HEK293 (cell line): ENCODE measurements around the gene ANOS1.

ENCODE experiments used
- CTCF ChIA-PET: fragments of 350-600 bp; formaldehyde crosslinking; extraction: SDS; loops from one replicate; lab custom pipeline; 2021; ENCODE audit warnings: antibody characterized with exemption; lab: Yijun Ruan, JAX
- POLR2A ChIA-PET: fragments of 300-600 bp; formaldehyde crosslinking; extraction: SDS; loops from one replicate; lab custom pipeline; 2020; ENCODE audit warnings: antibody characterized with exemption, inconsistent platforms; lab: Yijun Ruan, JAX
- H3K27ac ChIP-seq: fragments of 200-500 bp; sonication (Bioruptor generic); 2 replicates; pipeline ENCODE4 v1.5.1; 2014; ENCODE audit warnings: low read depth, low read length, control low read depth, inconsistent platforms; ENCODE audit errors: extremely low read depth
- H3K36me3 ChIP-seq, 2 experiments: fragments of 200-500 bp in 1 of 2; sonication (Bioruptor generic) in 1 of 2; 1 replicate in 1 of 2; 2 replicates in 1 of 2; pipeline ENCODE4 v1.5.1; 2014 to 2017; ENCODE audit warnings: inconsistent platforms in 2 of 2, low read length in 2 of 2; ENCODE audit not compliant: control insufficient read depth in 2 of 2, insufficient read depth in 1 of 2
- H3K4me1 ChIP-seq: fragments of 200-500 bp; sonication (Bioruptor generic); 2 replicates; pipeline ENCODE4 v1.5.1; 2014; ENCODE audit warnings: mild to moderate bottlenecking, low read length, inconsistent platforms; ENCODE audit not compliant: control insufficient read depth, insufficient read depth
- H3K4me3 ChIP-seq: 2 replicates; pipeline ENCODE4 v1.5.1; 2011; ENCODE audit warnings: low read depth, mild to moderate bottlenecking, control low read depth, low read length, moderate library complexity
- H3K9me3 ChIP-seq: fragments of 200-500 bp; sonication (Bioruptor generic); 2 replicates; pipeline ENCODE4 v1.5.1; 2014; ENCODE audit warnings: low read depth, low read length, inconsistent platforms; ENCODE audit not compliant: control insufficient read depth, insufficient read depth
- HOXC10 ChIP-seq: sonication (generic); formaldehyde crosslinking; IDR thresholded peaks from 2 replicates; pipeline ENCODE4 v1.8.1; 2023; ENCODE audit warnings: mild to moderate bottlenecking, missing genetic modification reagents
- MZF1 ChIP-seq: fragments of 450-650 bp; formaldehyde crosslinking; IDR thresholded peaks from 2 replicates; pipeline ENCODE4 v1.5.1; 2017; ENCODE audit warnings: missing biosample characterization, missing genetic modification characterization, borderline replicate concordance
- OSR2 ChIP-seq: fragments of 450-650 bp; formaldehyde crosslinking; IDR thresholded peaks from 2 replicates; pipeline ENCODE4 v1.5.1; 2016; ENCODE audit warnings: missing biosample characterization, missing genetic modification characterization
- SCRT2 ChIP-seq: fragments of 450-650 bp; formaldehyde crosslinking; IDR thresholded peaks from 2 replicates; pipeline ENCODE4 v1.5.1; 2016; ENCODE audit warnings: missing biosample characterization, missing genetic modification characterization
- WT1 ChIP-seq: fragments of 450-650 bp; formaldehyde crosslinking; IDR thresholded peaks from 2 replicates; pipeline ENCODE4 v1.5.1; 2016; ENCODE audit warnings: missing biosample characterization, missing genetic modification characterization
- ZBTB48 ChIP-seq: fragments of 450-650 bp; formaldehyde crosslinking; IDR thresholded peaks from 2 replicates; pipeline ENCODE4 v1.5.1; 2016; ENCODE audit warnings: missing biosample characterization, missing genetic modification characterization
- ZFHX2 ChIP-seq: fragments of 450-650 bp; formaldehyde crosslinking; conservative IDR thresholded peaks from 2 replicates; pipeline ENCODE4 v1.5.1; 2016; ENCODE audit warnings: missing biosample characterization, missing genetic modification characterization
- ZNF146 ChIP-seq: fragments of 450-650 bp; formaldehyde crosslinking; IDR thresholded peaks from 2 replicates; pipeline ENCODE4 v1.5.1; 2016; ENCODE audit warnings: missing biosample characterization, missing genetic modification characterization
- ZNF2 ChIP-seq: fragments of 450-650 bp; formaldehyde crosslinking; IDR thresholded peaks from 2 replicates; pipeline ENCODE4 v1.5.1; 2016; ENCODE audit warnings: missing biosample characterization, missing genetic modification characterization
- ZNF292 ChIP-seq: fragments of 450-650 bp; formaldehyde crosslinking; IDR thresholded peaks from 2 replicates; pipeline ENCODE4 v1.5.1; 2016; ENCODE audit warnings: low read depth, missing biosample characterization, missing genetic modification characterization, borderline replicate concordance
- ZNF404 ChIP-seq: fragments of 450-650 bp; formaldehyde crosslinking; IDR thresholded peaks from 2 replicates; pipeline ENCODE4 v1.5.1; 2017; ENCODE audit warnings: missing biosample characterization, missing genetic modification characterization
- ZNF423 ChIP-seq: fragments of 450-650 bp; formaldehyde crosslinking; IDR thresholded peaks from 2 replicates; pipeline ENCODE4 v1.5.1; 2016; ENCODE audit warnings: missing biosample characterization, missing genetic modification characterization
- ZNF426 ChIP-seq: fragments of 450-650 bp; formaldehyde crosslinking; IDR thresholded peaks from 2 replicates; pipeline ENCODE4 v1.5.1; 2017; ENCODE audit warnings: missing biosample characterization, missing genetic modification characterization, mild to moderate bottlenecking, inconsistent platforms, moderate library complexity
- ZNF501 ChIP-seq: fragments of 450-650 bp; formaldehyde crosslinking; IDR thresholded peaks from 2 replicates; pipeline ENCODE4 v1.5.1; 2016; ENCODE audit warnings: missing biosample characterization, missing genetic modification characterization
- ZNF530 ChIP-seq: fragments of 450-650 bp; formaldehyde crosslinking; IDR thresholded peaks from 2 replicates; pipeline ENCODE4 v1.5.1; 2016; ENCODE audit warnings: low read depth, missing biosample characterization, missing genetic modification characterization
- ZNF549 ChIP-seq: fragments of 450-650 bp; IDR thresholded peaks from 2 replicates; pipeline ENCODE4 v1.5.1; 2018; ENCODE audit warnings: missing biosample characterization, missing genetic modification characterization, mild to moderate bottlenecking, inconsistent platforms, moderate library complexity
- ZNF600 ChIP-seq: fragments of 450-650 bp; formaldehyde crosslinking; IDR thresholded peaks from 2 replicates; pipeline ENCODE4 v1.5.1; 2016; ENCODE audit warnings: missing biosample characterization, missing genetic modification characterization
- ZNF707 ChIP-seq: fragments of 450-650 bp; formaldehyde crosslinking; IDR thresholded peaks from 2 replicates; pipeline ENCODE4 v1.5.1; 2016; ENCODE audit warnings: missing biosample characterization, missing genetic modification characterization
- TF ChIP-seq, protein P1 (sequence below): fragments of 450-650 bp; formaldehyde crosslinking; IDR thresholded peaks from 2 replicates; pipeline ENCODE4 v1.5.1; 2016; ENCODE audit warnings: missing biosample characterization, missing genetic modification characterization
- TF ChIP-seq, protein P2 (sequence below): fragments of 450-650 bp; formaldehyde crosslinking; IDR thresholded peaks from 2 replicates; pipeline ENCODE4 v1.5.1; 2017; ENCODE audit warnings: missing biosample characterization, missing genetic modification characterization
- TF ChIP-seq, protein P3 (sequence below): fragments of 450-650 bp; formaldehyde crosslinking; IDR thresholded peaks from 2 replicates; pipeline ENCODE4 v1.5.1; 2017; ENCODE audit warnings: missing biosample characterization, missing genetic modification characterization
- TF ChIP-seq, protein P4 (sequence below): fragments of 450-650 bp; formaldehyde crosslinking; IDR thresholded peaks from 2 replicates; pipeline ENCODE4 v1.5.1; 2016; ENCODE audit warnings: missing biosample characterization, missing genetic modification characterization
- TF ChIP-seq, protein P5 (sequence below): fragments of 450-650 bp; formaldehyde crosslinking; IDR thresholded peaks from 2 replicates; pipeline ENCODE4 v1.5.1; 2016; ENCODE audit warnings: missing biosample characterization, missing genetic modification characterization
- TF ChIP-seq, protein P6 (sequence below): fragments of 450-650 bp; formaldehyde crosslinking; IDR thresholded peaks from 2 replicates; pipeline ENCODE4 v1.5.1; 2016; ENCODE audit warnings: missing biosample characterization, missing genetic modification characterization
- TF ChIP-seq, protein P7 (sequence below): fragments of 450-650 bp; IDR thresholded peaks from 2 replicates; pipeline ENCODE4 v1.5.1; 2018; ENCODE audit warnings: missing biosample characterization, missing genetic modification characterization

ANOS1 gene

DNA sequence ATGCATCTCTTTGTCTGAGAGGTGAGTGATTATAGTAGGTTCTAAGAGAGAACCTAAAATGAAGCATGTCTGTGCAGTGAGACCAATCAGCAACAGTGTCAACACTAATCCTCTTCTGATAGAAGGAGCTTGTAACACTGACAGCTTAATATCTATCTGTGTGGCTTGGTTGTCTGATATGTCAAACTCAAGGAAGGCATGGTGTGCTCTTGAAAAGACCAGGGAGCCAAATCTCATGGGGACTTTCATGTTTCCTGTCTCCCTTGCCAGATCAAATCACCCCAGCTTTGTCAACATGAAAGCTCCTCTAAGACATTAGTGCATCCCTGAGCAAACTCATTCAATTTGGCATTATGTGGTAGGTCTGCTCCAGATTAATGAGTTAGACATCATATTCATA is 95.4 kb downstream of the ANOS1 start:
- ChIA-PET CTCF (interaction anchor here (0.6 kb wide), 1 partner anchor 18 kb away, joined by 3 read pairs; no protein-coding TSS in a partner anchor), POLR2A (no interaction called here)
- H3K9me3 ChIP-seq = no peaks in the 10 kb centered on the region
- H3K27ac ChIP-seq = no peak overlapping the region
- H3K4me1 ChIP-seq = no peaks in the 10 kb centered on the region
- H3K4me3 ChIP-seq = no peak overlapping the region
- no peaks in the 10 kb centered on the region for H3K36me3 ChIP-seq
- TF ChIP-seq, protein P1, sequence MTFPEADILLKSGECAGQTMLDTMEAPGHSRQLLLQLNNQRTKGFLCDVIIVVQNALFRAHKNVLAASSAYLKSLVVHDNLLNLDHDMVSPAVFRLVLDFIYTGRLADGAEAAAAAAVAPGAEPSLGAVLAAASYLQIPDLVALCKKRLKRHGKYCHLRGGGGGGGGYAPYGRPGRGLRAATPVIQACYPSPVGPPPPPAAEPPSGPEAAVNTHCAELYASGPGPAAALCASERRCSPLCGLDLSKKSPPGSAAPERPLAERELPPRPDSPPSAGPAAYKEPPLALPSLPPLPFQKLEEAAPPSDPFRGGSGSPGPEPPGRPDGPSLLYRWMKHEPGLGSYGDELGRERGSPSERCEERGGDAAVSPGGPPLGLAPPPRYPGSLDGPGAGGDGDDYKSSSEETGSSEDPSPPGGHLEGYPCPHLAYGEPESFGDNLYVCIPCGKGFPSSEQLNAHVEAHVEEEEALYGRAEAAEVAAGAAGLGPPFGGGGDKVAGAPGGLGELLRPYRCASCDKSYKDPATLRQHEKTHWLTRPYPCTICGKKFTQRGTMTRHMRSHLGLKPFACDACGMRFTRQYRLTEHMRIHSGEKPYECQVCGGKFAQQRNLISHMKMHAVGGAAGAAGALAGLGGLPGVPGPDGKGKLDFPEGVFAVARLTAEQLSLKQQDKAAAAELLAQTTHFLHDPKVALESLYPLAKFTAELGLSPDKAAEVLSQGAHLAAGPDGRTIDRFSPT (tag by site-specific recombination) = no peak
- no peak for TF ChIP-seq WT1
- no peak for TF ChIP-seq ZNF423 (tag by site-specific recombination)
- TF ChIP-seq HOXC10 (CRISPR knock-in tag) = no peak
- TF ChIP-seq, protein P2, sequence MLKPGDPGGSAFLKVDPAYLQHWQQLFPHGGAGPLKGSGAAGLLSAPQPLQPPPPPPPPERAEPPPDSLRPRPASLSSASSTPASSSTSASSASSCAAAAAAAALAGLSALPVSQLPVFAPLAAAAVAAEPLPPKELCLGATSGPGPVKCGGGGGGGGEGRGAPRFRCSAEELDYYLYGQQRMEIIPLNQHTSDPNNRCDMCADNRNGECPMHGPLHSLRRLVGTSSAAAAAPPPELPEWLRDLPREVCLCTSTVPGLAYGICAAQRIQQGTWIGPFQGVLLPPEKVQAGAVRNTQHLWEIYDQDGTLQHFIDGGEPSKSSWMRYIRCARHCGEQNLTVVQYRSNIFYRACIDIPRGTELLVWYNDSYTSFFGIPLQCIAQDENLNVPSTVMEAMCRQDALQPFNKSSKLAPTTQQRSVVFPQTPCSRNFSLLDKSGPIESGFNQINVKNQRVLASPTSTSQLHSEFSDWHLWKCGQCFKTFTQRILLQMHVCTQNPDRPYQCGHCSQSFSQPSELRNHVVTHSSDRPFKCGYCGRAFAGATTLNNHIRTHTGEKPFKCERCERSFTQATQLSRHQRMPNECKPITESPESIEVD (tag by site-specific recombination) = no peak
- TF ChIP-seq, protein P3, sequence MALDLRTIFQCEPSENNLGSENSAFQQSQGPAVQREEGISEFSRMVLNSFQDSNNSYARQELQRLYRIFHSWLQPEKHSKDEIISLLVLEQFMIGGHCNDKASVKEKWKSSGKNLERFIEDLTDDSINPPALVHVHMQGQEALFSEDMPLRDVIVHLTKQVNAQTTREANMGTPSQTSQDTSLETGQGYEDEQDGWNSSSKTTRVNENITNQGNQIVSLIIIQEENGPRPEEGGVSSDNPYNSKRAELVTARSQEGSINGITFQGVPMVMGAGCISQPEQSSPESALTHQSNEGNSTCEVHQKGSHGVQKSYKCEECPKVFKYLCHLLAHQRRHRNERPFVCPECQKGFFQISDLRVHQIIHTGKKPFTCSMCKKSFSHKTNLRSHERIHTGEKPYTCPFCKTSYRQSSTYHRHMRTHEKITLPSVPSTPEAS = no peak
- TF ChIP-seq, protein P4, sequence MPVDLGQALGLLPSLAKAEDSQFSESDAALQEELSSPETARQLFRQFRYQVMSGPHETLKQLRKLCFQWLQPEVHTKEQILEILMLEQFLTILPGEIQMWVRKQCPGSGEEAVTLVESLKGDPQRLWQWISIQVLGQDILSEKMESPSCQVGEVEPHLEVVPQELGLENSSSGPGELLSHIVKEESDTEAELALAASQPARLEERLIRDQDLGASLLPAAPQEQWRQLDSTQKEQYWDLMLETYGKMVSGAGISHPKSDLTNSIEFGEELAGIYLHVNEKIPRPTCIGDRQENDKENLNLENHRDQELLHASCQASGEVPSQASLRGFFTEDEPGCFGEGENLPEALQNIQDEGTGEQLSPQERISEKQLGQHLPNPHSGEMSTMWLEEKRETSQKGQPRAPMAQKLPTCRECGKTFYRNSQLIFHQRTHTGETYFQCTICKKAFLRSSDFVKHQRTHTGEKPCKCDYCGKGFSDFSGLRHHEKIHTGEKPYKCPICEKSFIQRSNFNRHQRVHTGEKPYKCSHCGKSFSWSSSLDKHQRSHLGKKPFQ (tag by site-specific recombination) = no peak
- TF ChIP-seq ZNF404 (tag by site-specific recombination) = no peak
- TF ChIP-seq ZNF2 = no peak
- TF ChIP-seq ZNF426 (tag by site-specific recombination) = no peak
- TF ChIP-seq ZNF707 (tag by site-specific recombination) = no peak
- no peak for TF ChIP-seq ZNF530 (tag by site-specific recombination)
- TF ChIP-seq MZF1 (tag by site-specific recombination) = no peak

DNA sequence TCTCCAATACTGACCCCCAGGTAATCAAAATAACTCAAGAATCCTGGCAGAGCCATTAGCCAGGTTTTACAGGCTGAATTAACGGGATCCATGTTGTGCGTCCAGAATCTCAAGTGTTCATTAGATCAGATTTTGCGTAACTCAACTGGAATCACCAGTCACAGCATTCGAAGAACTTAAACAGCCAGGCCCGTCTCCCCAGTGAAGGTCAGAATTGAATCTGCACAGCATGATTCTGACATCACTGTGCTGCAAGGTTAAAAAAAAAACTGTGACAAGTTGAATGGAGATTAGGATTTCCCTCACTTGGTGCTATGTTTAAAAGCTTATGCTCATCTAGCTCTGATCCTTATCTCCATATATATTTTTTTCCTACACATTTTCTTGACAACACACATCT is 96.1 kb downstream of the ANOS1 start:
- POLR2A ChIA-PET = no interaction called here

More for the DNA sequence above, 96.1 kb downstream of the ANOS1 start:
- Histone ChIP-seq H3K4me1 (no peaks in the 10 kb centered on the region), H3K4me3 (no peak overlapping the region), H3K27ac (no peak overlapping the region), H3K9me3 (no peaks in the 10 kb centered on the region), H3K36me3 (no peaks in the 10 kb centered on the region)
- no peak for TF ChIP-seq ZNF600 (tag by site-specific recombination)
- TF ChIP-seq ZNF549 (tag by site-specific recombination) = no peak
- TF ChIP-seq, protein P5, sequence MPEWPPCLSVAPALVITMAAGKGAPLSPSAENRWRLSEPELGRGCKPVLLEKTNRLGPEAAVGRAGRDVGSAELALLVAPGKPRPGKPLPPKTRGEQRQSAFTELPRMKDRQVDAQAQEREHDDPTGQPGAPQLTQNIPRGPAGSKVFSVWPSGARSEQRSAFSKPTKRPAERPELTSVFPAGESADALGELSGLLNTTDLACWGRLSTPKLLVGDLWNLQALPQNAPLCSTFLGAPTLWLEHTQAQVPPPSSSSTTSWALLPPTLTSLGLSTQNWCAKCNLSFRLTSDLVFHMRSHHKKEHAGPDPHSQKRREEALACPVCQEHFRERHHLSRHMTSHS = no peak
- TF ChIP-seq, protein P6, sequence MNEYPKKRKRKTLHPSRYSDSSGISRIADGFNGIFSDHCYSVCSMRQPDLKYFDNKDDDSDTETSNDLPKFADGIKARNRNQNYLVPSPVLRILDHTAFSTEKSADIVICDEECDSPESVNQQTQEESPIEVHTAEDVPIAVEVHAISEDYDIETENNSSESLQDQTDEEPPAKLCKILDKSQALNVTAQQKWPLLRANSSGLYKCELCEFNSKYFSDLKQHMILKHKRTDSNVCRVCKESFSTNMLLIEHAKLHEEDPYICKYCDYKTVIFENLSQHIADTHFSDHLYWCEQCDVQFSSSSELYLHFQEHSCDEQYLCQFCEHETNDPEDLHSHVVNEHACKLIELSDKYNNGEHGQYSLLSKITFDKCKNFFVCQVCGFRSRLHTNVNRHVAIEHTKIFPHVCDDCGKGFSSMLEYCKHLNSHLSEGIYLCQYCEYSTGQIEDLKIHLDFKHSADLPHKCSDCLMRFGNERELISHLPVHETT (tag by site-specific recombination) = no peak
- no peak for TF ChIP-seq ZNF292
- TF ChIP-seq, protein P7, sequence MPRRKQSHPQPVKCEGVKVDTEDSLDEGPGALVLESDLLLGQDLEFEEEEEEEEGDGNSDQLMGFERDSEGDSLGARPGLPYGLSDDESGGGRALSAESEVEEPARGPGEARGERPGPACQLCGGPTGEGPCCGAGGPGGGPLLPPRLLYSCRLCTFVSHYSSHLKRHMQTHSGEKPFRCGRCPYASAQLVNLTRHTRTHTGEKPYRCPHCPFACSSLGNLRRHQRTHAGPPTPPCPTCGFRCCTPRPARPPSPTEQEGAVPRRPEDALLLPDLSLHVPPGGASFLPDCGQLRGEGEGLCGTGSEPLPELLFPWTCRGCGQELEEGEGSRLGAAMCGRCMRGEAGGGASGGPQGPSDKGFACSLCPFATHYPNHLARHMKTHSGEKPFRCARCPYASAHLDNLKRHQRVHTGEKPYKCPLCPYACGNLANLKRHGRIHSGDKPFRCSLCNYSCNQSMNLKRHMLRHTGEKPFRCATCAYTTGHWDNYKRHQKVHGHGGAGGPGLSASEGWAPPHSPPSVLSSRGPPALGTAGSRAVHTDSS (tag by site-specific recombination) = no peak
- no peak for TF ChIP-seq HOXC10 (CRISPR knock-in tag)
- TF ChIP-seq ZNF146 (tag by site-specific recombination) = no peak
- no peak for TF ChIP-seq ZFHX2 (tag by site-specific recombination)
- no peak for TF ChIP-seq ZBTB48 (tag by site-specific recombination)
- no peak for TF ChIP-seq ZNF501 (tag by site-specific recombination)
- no peak for TF ChIP-seq OSR2 (tag by site-specific recombination)
- no peak for TF ChIP-seq SCRT2 (tag by site-specific recombination)
- CTCF ChIA-PET = no interaction called here
